ENCODE results near the gene QRSL1. TPM values are rescaled to one million over a fixed set of nuclear protein-coding genes. Genes with fewer than 3 reads are reported as not detected.
"Not testable (repeated sequence)": the region's sequence is repeated elsewhere in the genome, so short reads cannot be mapped to it uniquely, and the experiment has no call there.

Gene QRSL1
- total RNA-seq, 1 experiment from 2014 or later = 17.3 TPM

GRCh38 chr6:106659859-106660258, 30.5 kb downstream of the QRSL1 start:
- in situ Hi-C loops (cut with HindIII; ENCODE audit: low pct_unique_long_range_greater_than_20kb, low sequenced_read_pairs) = no loop called here
- DNase-seq (ENCODE audit: low read depth, low spot score) = no peak

GRCh38 chr6:106662458-106662857, 33.1 kb downstream of the QRSL1 start:
- in situ Hi-C loops (cut with HindIII; ENCODE audit: low pct_unique_long_range_greater_than_20kb, low sequenced_read_pairs) = no loop called here
- no peak for DNase-seq (ENCODE audit: low read depth, low spot score)

GRCh38 chr6:106666282-106667021, 37.1 kb downstream of the QRSL1 start:
- in situ Hi-C loops (cut with HindIII; ENCODE audit: low pct_unique_long_range_greater_than_20kb, low sequenced_read_pairs) = no loop called here
- DNase-seq (ENCODE audit: low read depth, low spot score) = no peak

DNA sequence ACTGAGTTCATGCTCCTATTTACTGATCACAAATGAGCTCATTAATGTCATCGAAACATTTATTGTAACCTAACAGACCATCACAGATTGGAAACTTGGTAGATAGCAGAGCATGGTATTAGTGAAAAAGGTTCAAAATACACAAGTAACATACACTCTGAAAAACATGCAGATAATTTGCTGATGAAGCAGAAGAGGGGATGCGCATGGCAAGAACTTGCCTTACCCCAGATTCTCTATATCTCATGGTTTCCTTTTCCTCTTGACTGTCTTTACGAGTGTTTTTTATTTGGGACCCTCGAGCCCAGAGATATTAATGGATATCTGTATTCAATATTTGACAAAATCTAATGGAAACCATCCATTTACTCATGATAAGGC, 37.6 kb downstream of the QRSL1 start:
- in situ Hi-C loops (cut with HindIII; ENCODE audit: low pct_unique_long_range_greater_than_20kb, low sequenced_read_pairs) = no loop called here
- no peak for DNase-seq (ENCODE audit: low read depth, low spot score)

- in situ Hi-C loops (cut with HindIII; ENCODE audit: low pct_unique_long_range_greater_than_20kb, low sequenced_read_pairs) = no loop called here
- no peak for DNase-seq (ENCODE audit: low read depth, low spot score)
These were observed 40.9 kb downstream of the QRSL1 start for GRCh38 chr6:106670236-106670635.

GRCh38 chr6:106671651-106672050, 42.3 kb downstream of the QRSL1 start:
- no peak for DNase-seq (ENCODE audit: low read depth, low spot score)
- in situ Hi-C loops (cut with HindIII; ENCODE audit: low pct_unique_long_range_greater_than_20kb, low sequenced_read_pairs) = no loop called here

GRCh38 chr6:106674541-106675229, 45.3 kb downstream of the QRSL1 start:
- no peak for DNase-seq (ENCODE audit: low read depth, low spot score)
- in situ Hi-C loops (cut with HindIII; ENCODE audit: low pct_unique_long_range_greater_than_20kb, low sequenced_read_pairs) = no loop called here

DNA sequence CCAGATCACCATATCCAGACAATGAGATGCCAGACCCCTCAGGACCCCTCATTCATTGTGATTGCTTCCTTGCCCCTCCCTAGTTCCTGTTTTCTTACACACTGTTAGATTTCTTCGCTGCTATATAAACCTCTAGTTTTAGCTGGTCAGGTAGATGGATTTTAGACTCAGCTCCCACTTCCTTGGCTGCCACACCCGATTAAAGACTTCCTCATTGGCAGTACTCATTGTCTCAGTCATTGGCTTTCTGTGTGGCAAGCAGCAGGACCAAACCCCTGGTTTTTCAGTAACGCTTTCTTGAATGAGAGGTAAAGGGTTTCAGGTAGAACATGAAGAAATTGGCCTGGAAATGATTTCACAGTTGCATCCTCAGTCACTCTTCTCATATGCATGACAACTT, 47.9 kb downstream of the QRSL1 start:
- no peak for DNase-seq (ENCODE audit: low read depth, low spot score)
- in situ Hi-C loops (cut with HindIII; ENCODE audit: low pct_unique_long_range_greater_than_20kb, low sequenced_read_pairs) = no loop called here

GRCh38 chr6:106684011-106684410, 54.6 kb downstream of the QRSL1 start:
- in situ Hi-C loops (cut with HindIII; ENCODE audit: low pct_unique_long_range_greater_than_20kb, low sequenced_read_pairs) = no loop called here
- DNase-seq (ENCODE audit: low read depth, low spot score) = no peak

DNA sequence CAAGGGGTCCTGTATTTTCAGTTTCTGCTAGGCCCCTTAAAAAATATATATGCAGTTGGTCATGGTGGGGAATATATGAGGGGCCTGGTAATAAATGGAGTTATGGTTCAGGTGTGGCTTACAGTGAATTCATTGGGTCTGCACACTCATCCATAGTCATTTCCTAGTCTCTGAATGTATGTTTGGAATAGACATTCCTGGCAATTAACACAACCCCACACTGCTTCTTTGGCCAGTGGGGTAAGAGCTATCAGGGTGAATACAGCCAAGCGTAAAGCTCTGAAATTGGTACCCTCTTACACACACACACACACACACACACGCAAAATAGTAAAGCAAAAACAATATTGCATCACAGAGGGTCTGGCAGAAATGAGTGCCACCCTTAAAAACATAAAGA, 56.5 kb downstream of the QRSL1 start:
- in situ Hi-C loops (cut with HindIII; ENCODE audit: low pct_unique_long_range_greater_than_20kb, low sequenced_read_pairs) = no loop called here

GRCh38 chr6:106688177-106688951, 59.0 kb downstream of the QRSL1 start:
- DNase-seq (ENCODE audit: low read depth, low spot score) = peak; percentile 4
- in situ Hi-C loops (cut with HindIII; ENCODE audit: low pct_unique_long_range_greater_than_20kb, low sequenced_read_pairs) = no loop called here

More for the DNA sequence above, 56.5 kb downstream of the QRSL1 start:
- DNase-seq (ENCODE audit: low read depth, low spot score) = no peak

- in situ Hi-C loops (cut with HindIII; ENCODE audit: low pct_unique_long_range_greater_than_20kb, low sequenced_read_pairs) = no loop called here
- DNase-seq (ENCODE audit: low read depth, low spot score) = peak; percentile 33
These were observed 62.9 kb downstream of the QRSL1 start for GRCh38 chr6:106692112-106692818.

DNA sequence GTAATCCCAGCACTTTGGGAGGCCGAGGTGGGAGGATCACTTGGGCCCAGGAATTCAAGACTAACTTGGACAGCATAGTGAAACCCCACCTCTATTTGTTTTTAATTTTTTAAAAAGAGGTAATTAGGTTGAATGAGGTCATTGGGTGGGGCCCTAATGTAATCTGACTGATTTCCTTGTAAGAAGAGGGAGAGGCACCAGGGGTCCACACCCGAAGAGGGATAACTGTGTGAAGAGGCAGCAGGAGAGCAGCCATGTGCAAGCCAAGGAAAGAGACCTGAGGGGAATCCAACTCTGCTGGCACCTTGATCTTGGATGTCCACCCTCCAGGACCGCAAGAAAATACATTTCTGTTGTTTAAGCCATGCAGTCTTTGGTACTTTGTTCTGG, 63.4 kb downstream of the QRSL1 start:
- DNase-seq (ENCODE audit: low read depth, low spot score) = no peak
- in situ Hi-C loops (cut with HindIII; ENCODE audit: low pct_unique_long_range_greater_than_20kb, low sequenced_read_pairs) = no loop called here

GRCh38 chr6:106693418-106693817, 64.0 kb downstream of the QRSL1 start:
- DNase-seq (ENCODE audit: low read depth, low spot score) = no peak
- in situ Hi-C loops (cut with HindIII; ENCODE audit: low pct_unique_long_range_greater_than_20kb, low sequenced_read_pairs) = no loop called here

- no peak for DNase-seq (ENCODE audit: low read depth, low spot score)
- in situ Hi-C loops (cut with HindIII; ENCODE audit: low pct_unique_long_range_greater_than_20kb, low sequenced_read_pairs) = no loop called here
These were observed 65.0 kb downstream of the QRSL1 start for GRCh38 chr6:106694343-106694742.

DNA sequence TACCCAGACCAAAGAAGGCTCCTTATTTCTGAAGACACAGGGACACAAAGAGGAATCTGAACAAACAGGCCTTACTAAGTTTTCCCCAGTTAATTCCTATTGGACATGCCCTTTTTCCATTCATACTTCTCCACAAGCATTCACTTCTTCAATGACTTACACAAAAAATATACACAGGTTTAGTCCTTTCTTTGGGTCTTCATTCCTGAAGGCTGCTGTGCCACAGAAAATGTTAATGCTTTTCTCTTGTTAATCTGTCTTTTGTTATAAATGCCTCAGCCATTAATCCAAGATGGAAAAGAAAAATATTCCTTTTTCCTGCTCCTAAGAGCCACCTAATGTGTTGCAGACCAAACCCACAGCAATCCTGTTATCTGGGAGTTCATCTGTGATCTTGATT, 71.2 kb downstream of the QRSL1 start:
- in situ Hi-C loops (cut with HindIII; ENCODE audit: low pct_unique_long_range_greater_than_20kb, low sequenced_read_pairs) = no loop called here
- DNase-seq (ENCODE audit: low read depth, low spot score) = no peak

- in situ Hi-C loops (cut with HindIII; ENCODE audit: low pct_unique_long_range_greater_than_20kb, low sequenced_read_pairs); DNase-seq (ENCODE audit: low read depth, low spot score): not testable (repeated sequence)
These were observed 71.8 kb downstream of the QRSL1 start for GRCh38 chr6:106701201-106701600.

DNA sequence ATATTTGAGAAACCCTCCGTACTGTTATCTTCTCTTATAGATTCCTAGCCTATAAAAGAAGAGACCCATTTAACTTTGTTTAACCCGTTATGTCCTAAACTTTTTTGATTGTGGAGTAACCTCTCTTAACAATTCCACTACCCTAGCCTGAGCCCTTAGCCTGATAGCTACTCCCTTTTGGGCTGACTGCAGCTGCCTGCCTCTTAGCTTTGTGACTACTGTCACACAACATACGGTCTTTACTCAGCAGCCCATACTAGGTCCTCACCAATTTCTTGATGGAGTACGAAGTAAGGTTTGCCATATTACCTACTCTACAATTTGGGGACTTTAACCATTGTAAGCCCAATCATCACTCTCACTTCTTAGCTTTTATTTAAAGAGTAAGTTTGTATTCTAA, 72.7 kb downstream of the QRSL1 start:
- DNase-seq (ENCODE audit: low read depth, low spot score) = no peak
- in situ Hi-C loops (cut with HindIII; ENCODE audit: low pct_unique_long_range_greater_than_20kb, low sequenced_read_pairs) = no loop called here

Data from SK-MEL-5 (cell line).